ENCODE results near the gene LPP. TPM values are rescaled to one million over a fixed set of nuclear protein-coding genes. Genes with fewer than 3 reads are reported as not detected.

The LPP gene
- total RNA-seq, 6 donors from 2014 or later: 86.0 to 196 (median 160) TPM

- TF ChIP-seq POLR2A (IDR thresholded peaks at IDR 0.05) (no peak), CTCF (IDR thresholded peaks at IDR 0.05) (no peak), POLR2AphosphoS5 (IDR thresholded peaks at IDR 0.05) (no peak), EP300 (IDR thresholded peaks at IDR 0.05) (no peak)
- no peaks in the 10 kb centered on the region for H3K36me3 ChIP-seq
- H3K27ac ChIP-seq: peak overlapping the region in 3 of 4 donors; percentile 31 to 66 (median 55)
- DNase-seq: no peak
- ATAC-seq (ENCODE audit: low FRiP score in 2 of 2): peak in 1 of 2 donors; percentile 30
- WGBS, 2 donors: 83% methylated on average over 5 of the region's 5 CpGs
- peaks cover 14 to 42% (median 23%) of the 10 kb centered on the region in 4 donors for H3K4me1 ChIP-seq
- H3K27me3 ChIP-seq: no peaks in the 10 kb centered on the region
- H3K4me3 ChIP-seq: no peak overlapping the region
- H3K9me3 ChIP-seq: no peaks in the 10 kb centered on the region
These were observed 279.7 kb downstream of the LPP start for GRCh38 chr3:188433521-188434150.

- Histone ChIP-seq H3K9me3 (no peaks in the 10 kb centered on the region), H3K4me1 (peaks cover 22 to 49% (median 32%) of the 10 kb centered on the region in 4 donors), H3K4me3 (no peak overlapping the region), H3K36me3 (no peaks in the 10 kb centered on the region), H3K27me3 (no peaks in the 10 kb centered on the region), H3K27ac (no peak overlapping the region)
- ATAC-seq (ENCODE audit: low FRiP score in 2 of 2): no peak
- 94 to 96% methylated on average over 3 of the region's 3 CpGs for WGBS, 2 donors
- DNase-seq: no peak
- TF ChIP-seq POLR2A (IDR thresholded peaks at IDR 0.05): no peak
- no peak for TF ChIP-seq CTCF (IDR thresholded peaks at IDR 0.05)
- no peak for TF ChIP-seq POLR2AphosphoS5 (IDR thresholded peaks at IDR 0.05)
- no peak for TF ChIP-seq EP300 (IDR thresholded peaks at IDR 0.05)
These were observed 280.6 kb downstream of the LPP start for GRCh38 chr3:188434594-188434993.

GRCh38 chr3:188435266-188435665 is 281.3 kb downstream of the LPP start:
- Histone ChIP-seq H3K9me3 (no peaks in the 10 kb centered on the region), H3K4me3 (no peak overlapping the region), H3K27ac (no peak overlapping the region), H3K27me3 (no peaks in the 10 kb centered on the region), H3K4me1 (peaks cover 29 to 56% (median 38%) of the 10 kb centered on the region in 4 donors), H3K36me3 (no peaks in the 10 kb centered on the region)
- WGBS, 2 donors: 67 to 70% methylated on average over 1 of the region's 1 CpG
- DNase-seq (no peak), ATAC-seq (ENCODE audit: low FRiP score in 2 of 2) (no peak)
- TF ChIP-seq POLR2AphosphoS5 (IDR thresholded peaks at IDR 0.05) (no peak), CTCF (IDR thresholded peaks at IDR 0.05) (no peak), EP300 (IDR thresholded peaks at IDR 0.05) (no peak), POLR2A (IDR thresholded peaks at IDR 0.05) (no peak)

- H3K27me3 ChIP-seq: no peaks in the 10 kb centered on the region
- peaks cover 23 to 42% (median 26%) of the 10 kb centered on the region in 4 donors for H3K4me1 ChIP-seq
- no peak overlapping the region for H3K4me3 ChIP-seq
- no peak overlapping the region for H3K27ac ChIP-seq
- ATAC-seq (ENCODE audit: low FRiP score in 2 of 2): no peak
- 80 to 83% methylated on average over 2 of the region's 2 CpGs for WGBS, 2 donors
- H3K36me3 ChIP-seq: no peaks in the 10 kb centered on the region
- no peak for DNase-seq
- no peaks in the 10 kb centered on the region for H3K9me3 ChIP-seq
- TF ChIP-seq CTCF (IDR thresholded peaks at IDR 0.05): no peak
- no peak for TF ChIP-seq POLR2A (IDR thresholded peaks at IDR 0.05)
- TF ChIP-seq POLR2AphosphoS5 (IDR thresholded peaks at IDR 0.05): no peak
- no peak for TF ChIP-seq EP300 (IDR thresholded peaks at IDR 0.05)
These were observed 284.0 kb downstream of the LPP start for GRCh38 chr3:188437926-188438325.

GRCh38 chr3:188439080-188439479 is 285.1 kb downstream of the LPP start:
- Histone ChIP-seq H3K36me3 (no peaks in the 10 kb centered on the region), H3K4me3 (no peak overlapping the region), H3K27me3 (no peaks in the 10 kb centered on the region), H3K9me3 (no peaks in the 10 kb centered on the region), H3K4me1 (peaks cover 22 to 38% (median 24%) of the 10 kb centered on the region in 4 donors), H3K27ac (peak overlapping the region in 3 of 4 donors; percentile 37 to 61 (median 54))
- peak in 1 of 2 donors; percentile 39 for DNase-seq
- WGBS, 2 donors: 25 to 34% methylated on average over 5 of the region's 5 CpGs
- no peak for TF ChIP-seq POLR2A (IDR thresholded peaks at IDR 0.05)
- peak in 1 of 2 donors; percentile 47 for TF ChIP-seq POLR2AphosphoS5 (IDR thresholded peaks at IDR 0.05)
- peak in 1 of 4 donors; percentile 42 for TF ChIP-seq EP300 (IDR thresholded peaks at IDR 0.05)
- no peak for TF ChIP-seq CTCF (IDR thresholded peaks at IDR 0.05)
- ATAC-seq (ENCODE audit: low FRiP score in 2 of 2): peak in 1 of 2 donors; percentile 89
